HG02943 (cell line): ENCODE data around the gene GRIK1.

Source experiments
- ATAC-seq: cut with Tn5 transposase; IDR thresholded peaks from one replicate; pipeline ENCODE4 v1.9.1; 2021; ENCODE audit warnings: mild to moderate bottlenecking, low read depth, moderate library complexity; ENCODE audit not compliant: unreplicated experiment

The GRIK1 gene

DNA sequence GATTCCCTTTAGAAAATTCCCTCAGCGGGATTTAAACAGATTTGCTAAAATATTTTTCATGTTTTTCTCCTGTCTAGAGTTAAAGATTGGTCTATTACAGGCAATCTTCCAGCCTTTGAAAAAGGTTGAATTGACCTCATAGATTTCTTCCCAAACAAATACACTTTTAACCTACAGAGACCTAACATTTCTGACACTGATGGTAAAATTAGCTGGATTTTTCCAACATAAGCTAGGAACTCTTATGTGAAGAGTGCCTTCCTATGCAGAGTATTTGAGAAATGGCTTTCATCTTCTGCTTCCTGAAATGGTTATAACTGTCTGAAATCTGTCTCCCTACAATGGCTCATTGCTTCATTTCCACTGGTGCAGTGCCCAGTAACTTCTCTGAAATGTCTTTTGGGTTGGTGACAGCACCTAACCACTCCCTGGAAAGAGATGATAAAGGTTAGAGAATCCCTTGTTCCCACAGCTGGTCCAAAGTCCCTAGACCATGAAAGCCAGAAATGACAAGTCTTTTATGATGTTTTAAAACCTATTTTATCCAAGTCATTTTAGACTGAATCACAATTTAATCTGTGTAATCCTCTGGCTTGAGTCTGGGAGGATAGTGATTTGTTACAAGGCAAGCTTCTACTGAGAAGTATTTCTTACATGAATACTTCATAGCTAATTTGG lies 371.6 kb downstream of the GRIK1 start:
- no peak for ATAC-seq

DNA sequence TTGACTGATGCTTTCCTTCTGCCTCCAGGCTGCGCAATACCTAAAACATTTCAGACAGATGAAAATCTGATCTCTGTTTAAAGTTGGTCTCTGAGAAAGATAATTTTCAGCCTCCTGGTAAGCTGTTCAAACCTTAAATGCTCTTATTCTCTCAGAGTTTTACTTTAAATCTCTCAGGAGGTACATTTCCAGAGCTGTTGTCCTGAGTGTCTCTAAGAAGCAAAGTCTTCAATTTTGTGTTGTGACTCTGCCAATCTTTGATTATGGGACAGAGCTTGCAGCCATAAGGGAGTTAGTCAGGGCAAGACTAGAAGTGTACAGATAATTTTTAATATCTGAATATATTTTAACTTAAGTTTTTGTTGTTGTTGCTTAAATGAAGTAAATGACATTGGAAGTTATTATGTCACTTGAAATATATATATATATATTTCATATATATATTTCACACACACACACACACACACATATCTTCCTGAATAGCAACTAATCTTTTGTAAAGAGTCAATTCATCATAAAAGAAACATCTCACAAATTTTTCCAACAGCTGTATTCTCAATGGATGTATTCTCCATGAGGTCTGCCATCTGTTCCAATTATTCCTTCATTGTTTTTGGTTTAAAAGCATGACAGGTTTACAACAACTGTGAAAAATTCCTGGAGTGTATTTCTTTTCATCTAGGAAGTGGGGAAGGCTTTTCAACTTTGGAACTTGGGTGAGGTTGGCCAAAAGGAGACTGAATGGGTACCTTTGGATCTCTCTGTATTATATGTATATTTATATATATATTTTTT lies 381.7 kb downstream of the GRIK1 start:
- no peak for ATAC-seq

DNA sequence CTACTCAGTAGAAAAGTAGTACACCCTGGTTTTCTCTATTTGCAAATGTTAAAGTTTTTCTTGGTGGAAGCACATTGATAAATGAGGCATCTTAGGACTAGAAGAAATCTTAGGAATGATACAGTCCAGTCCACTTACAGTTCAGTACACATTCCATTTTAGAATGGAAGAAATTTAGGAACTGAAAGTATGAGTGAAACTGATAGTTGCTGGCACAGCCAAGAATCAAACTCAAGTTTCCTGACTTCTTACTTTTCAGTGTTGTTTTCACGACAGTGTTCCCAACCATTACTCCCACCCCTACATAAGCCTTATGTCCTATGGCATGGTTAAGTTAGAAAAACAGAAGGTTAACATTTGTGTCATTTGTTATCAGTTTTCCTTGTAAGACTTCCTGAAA lies 382.6 kb downstream of the GRIK1 start:
- no peak for ATAC-seq

DNA sequence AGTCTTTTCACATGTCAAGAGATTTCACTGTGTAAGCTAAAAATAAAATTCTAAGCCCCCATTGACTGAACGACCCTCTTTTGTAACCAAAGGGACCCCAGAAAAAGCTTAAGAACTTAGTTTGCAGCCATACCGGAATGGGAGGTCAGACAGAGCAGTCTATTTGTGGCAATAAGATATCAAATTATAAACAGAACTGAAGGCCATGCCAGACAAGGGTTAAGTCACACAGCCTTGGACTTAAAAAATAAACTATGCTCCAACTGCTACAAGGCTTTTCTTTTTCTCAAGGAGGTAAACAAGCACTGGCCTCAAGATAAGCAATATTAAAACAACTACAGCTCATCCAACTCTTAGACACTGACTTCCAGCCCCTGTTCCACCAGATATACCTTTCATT lies 384.2 kb downstream of the GRIK1 start:
- no peak for ATAC-seq

DNA sequence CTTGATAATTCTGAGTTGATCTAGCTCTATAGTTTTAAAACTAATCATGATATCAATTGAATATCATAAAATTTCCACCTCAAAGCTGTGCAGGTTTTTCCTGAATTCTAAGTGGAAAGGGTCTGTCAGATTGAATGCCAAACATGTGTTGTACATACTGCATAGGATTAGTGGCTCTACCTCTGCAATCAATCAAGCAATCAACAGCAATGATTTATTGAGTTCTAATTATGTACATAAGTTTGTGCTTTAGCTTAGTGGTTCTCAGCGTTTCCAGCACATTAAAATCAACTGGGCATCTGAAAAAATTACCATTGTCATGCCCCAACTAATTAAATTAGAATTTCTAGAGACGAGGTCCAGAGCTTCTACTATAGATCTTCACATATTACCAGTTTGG lies 389.6 kb downstream of the GRIK1 start:
- no peak for ATAC-seq

DNA sequence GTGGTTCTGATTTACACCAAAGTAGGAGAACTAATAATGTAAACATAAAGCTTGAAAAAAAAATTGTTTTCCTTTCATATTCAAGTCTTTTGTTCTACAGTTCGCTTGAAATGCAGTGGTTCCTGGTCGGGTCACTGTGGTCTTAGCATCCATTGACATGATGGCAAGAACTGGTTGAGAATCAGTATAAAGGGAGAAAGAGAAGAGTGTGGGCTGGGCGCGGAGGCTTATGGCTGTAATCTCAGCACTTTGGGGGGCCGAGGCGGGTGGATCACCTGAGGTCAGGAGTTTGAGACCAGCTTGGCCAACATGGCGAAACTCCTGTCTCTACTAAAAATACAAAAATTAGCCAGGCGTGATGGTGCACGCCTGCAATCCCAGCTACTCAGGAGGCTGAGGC lies 390.2 kb downstream of the GRIK1 start:
- ATAC-seq, result no peak

DNA sequence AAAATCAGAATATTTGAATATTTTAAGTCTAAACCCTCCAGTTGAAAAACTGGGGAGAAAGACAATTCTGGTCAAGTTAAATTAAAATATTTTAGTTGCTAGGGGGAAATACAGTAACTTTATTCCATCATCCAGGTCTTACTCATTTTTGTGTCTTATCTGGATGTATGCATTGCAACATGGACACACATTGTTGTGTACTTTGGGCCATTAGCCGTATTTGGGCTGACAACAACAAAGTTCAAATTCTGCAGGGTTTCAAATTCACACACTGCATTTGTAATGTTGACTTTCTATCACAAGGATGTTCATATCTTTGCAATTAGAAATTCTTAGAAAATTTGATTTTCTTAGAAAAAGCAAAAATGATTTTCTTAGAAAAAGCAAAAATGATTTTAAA lies 391.8 kb downstream of the GRIK1 start:
- ATAC-seq, result no peak

DNA sequence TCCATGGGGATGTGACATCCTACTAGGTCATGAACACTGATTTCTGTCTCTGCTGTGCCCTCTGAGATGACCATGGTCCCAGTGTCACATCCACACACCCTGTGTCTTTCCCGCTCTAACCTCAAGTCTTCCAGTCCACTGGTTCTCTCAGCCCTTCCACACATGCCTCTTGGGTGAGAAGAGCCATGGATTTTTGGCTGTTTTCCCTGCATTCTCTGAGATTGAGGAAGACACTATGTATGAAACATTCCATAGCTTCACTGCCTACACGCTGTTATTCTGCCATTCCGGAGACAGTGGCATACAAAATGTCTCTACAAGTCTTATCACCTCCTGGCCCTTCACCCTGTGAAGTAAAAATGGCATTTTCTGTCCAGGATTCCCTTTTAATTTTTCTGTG lies 393.7 kb downstream of the GRIK1 start:
- ATAC-seq, result no peak

DNA sequence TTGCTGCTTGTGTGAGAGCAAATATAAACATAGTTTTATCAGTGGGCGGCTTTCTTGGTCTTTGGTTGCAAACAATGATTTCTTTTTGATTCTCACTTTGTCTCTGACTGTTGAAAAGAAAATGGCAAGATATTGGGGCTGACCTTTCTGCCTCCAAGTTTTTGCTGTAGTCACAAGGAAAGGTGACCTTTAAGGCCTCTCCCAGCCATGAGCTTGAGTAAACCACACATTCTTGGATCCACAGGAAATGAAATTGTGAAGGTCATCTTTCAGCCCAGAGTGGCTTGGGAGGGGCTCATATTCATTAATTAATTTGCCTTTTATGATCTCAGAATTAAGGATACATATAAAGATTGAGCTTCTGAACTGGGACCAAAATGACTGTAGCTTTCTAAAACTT lies 399.5 kb downstream of the GRIK1 start:
- no peak for ATAC-seq

DNA sequence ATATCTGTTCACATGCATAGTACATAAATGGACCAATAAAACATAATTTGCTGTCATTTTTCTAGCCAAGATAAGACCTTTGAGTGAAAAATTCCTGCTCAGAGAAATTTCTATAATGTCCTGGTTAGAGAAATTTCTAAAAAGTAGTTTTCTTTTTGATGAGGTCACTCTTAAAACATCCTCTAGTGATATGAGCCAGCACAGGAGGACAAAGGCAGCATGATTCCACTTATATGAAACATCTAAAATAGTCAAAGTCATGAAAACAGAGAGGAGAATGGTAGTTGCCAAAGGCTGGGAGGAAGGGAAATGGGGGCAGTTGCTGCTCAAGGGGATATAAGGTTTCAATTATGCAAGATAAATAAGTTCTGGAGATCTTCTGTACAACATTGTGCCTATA lies 401.7 kb downstream of the GRIK1 start:
- no peak for ATAC-seq

DNA sequence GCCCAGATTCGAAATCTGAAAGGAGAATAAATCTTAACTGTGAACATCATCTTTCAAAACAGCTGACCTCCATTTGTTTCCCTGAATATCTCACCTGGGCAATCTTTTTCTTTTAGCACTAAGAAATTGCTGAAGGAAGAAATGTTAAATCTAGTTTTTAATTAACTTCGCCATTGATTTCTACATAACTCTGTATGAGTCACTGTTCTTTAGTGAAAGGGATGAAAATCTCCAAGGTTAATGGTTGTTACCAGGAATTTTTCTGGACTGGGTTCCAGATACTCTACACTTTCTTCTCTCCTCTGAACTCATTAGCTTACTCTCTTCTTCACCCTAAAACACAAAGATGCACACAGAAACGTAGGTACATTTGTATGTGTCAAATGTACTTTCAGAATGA lies 405.3 kb downstream of the GRIK1 start:
- ATAC-seq, result no peak

DNA sequence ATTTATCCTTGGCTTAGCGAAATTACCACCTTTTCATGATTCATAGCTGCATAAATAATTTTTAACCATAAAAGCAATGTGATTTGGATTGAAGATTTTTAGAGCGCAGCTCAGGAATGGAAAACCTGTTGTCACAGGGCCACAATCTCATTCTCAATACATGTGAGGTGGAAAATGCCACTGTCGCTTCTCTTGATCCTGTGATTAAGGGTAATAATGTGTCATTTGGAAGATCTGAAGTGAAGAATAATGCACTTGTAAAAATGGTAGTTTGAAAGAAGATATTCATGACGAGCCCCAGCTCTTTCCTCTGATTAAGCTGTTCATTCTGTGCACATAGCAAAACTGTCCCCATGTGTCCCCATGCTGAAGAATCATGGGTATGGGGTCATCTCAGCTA lies 410.7 kb downstream of the GRIK1 start:
- ATAC-seq, result no peak

DNA sequence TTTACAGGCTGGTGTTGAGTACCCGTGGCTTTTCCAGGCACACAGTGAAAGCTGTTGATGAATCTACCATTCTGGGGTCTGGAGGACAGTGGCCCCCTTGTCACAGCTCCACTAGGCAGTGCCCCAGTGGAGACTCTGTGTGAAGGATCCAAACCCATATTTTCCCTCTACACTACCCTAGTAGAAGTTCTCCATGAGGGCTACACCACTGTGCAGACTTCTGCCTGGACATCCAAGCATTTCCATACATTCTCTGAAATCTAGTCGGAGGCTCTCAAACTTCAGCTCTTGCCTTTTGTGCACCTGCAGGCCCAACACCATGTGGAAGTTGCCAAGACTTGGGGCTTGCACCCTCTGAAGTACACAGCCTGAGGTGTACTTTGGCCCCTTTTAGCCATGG lies 413.3 kb downstream of the GRIK1 start:
- ATAC-seq, result no peak

DNA sequence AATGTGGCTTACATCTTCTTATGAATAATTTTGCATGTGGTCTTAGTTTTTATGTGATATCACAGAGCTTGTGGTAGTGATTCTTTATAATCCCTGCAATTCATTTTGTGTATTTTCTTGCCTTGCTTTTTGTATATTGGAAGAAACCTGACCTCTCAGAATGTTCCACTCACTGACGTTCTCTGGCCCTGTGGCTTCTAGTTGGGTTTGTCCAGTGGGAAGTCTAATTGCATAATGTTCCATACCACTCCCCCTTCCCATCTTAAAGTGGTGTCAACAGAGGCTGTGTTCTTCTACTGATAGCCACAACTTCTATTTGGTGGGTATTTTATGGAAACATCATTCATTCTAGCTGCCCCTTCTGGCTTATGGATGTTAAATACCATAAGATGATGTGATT lies 415.7 kb downstream of the GRIK1 start:
- no peak for ATAC-seq

DNA sequence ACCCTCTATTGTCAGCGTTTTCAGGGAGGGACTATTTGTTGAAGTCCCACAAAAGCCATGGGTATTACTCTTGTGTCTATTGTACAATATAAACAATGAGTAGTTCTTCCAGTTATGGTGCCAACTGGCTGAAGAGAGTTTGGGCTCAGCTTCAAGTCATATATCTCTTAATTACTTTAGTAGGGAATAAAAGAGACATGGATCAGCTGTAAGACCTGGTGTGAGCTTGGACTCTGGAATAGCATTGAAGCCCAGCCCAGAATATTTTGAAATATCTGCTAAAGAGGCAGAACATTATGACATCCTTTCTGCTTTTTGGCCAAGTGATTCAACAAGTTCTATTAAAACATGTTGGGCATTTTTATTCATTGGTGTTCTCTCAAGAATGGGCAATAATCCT lies 416.1 kb downstream of the GRIK1 start:
- ATAC-seq, result no peak

DNA sequence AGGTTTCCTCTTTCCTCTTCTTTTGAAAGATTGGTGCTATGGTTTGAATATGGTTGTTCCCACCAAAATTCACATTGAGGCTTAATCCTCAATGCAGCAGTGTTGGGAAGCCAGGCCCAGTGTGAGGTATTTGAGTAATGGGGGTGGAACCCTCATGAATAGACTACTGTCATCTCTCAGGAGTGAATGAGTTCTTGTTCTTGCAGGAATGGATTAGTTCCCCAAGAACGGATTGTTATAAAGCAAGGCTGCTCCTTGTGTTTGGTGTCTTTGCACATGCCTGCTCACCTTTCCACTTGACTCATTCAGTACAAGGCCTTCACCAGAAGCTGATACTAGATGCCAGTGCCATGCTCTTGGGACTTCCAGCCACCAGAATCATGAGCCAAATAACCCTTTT lies 417.9 kb downstream of the GRIK1 start:
- no peak for ATAC-seq

DNA sequence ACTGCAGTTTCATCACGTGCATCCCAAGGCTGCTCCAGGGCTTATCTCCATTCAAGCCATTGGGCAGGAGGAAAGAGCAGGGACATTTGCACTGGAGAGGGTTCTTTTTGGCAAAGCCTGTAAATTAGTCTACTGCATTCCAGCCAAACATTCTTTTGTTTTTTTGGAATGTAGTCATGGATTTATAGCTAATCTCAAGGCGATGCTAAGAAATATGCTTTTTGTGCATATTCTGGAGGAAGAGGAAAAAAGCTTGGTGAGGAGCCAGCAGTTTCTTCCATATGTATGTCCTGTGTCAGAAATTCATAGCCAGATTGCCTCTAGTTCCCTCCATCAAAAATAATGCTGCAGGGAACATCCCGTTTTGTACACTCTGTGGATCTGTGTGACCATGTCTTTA lies 419.6 kb downstream of the GRIK1 start:
- no peak for ATAC-seq

DNA sequence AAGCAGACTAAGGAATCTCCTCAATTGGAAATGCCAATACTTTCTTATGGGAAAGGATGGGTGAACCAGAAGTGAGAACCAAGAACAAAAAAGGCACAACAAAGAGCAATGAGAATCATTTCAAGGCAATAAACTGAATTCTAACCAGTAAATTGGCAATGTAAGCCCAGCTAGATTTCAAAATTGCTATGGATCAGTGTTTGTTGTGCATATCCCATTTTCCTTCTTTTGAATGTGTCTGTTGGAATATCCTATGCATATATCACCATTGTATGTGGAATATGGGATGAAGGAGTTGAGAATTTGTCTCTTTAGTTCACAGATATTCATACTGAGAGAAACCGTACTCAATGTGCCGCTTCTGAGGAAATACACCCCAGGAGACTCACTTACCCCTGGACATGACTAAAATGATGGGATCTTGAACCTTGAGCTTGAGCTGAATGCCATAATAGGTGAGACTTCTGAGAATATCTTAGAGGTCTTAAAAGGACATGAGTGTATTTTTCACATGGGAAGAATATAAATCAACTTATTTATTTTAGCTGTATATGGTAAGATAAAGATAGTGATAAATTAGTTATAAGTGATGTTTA lies 425.0 kb downstream of the GRIK1 start:
- no peak for ATAC-seq

DNA sequence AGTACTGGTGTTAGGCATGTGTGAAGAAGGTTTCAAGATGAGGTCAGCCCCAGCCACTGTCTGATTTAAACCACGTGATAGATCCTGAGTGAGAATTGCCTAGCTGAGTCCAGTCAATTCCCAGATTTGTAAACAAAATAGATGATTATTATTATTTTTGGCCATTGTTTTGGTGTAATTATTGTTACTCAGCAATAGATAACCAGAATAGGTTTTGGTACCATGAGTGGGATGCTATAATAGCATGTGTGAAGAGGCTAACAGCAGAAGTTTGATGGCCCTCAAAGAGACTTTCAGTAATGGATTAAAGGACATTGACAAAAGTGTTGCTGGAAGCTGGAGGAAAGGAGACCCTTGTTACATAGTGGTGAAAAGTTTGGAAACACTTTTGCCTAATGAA lies 426.3 kb downstream of the GRIK1 start:
- ATAC-seq, result no peak

DNA sequence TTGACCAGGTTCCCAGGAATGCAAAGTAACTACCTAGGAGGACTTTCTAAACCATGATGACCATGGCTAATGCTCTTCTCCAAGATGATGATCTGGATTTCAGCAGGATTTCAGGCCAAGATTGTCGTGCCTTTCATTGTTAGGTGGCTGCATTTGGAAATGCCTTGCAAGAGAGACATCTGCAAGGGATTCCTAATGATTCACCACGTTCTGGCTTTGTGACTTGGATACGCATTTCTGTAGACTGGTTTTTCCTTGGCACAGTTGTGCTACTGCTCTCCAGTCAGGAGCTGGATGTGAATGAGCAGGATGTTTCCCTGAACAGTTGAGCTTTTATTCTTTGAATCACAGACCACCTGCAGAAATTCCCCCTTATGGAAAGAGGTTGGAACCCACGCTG lies 428.7 kb downstream of the GRIK1 start:
- no peak for ATAC-seq

DNA sequence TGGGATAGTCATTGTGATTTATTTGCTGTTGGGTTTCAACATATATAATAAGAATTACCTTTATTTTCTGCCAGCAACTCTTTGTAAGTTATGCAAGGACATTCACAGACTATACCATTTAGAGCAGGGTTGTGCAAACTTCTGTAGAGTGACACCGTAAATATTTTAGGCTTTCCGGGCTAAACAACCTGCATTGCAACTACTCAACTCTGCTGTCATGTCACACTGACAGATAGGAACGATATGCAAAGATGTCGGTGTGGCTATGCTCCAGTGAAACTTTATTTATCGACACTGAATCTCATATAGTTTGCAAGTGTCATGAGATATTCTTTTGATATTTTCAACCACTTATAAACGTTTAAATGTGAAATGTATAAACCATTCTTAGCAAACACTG lies 430.7 kb downstream of the GRIK1 start:
- ATAC-seq, result no peak

DNA sequence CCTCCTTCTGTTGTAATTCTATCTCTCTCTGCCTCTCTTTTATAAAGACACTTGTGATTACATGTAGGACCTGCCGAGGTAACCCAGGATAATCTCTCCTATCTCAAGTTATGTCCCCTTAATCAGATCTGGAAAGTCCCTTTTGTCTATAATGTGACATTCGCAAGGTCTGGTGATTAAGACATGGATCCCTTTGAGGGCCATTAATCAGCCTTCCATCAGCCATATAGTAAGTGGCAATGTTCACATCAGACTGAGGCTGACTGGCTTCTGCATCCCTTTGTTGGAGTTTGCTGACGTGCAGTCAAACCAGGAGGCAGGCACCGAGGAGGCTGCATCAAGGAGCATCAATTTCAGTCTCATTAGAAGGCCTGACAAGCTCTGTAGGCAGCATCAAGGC lies 431.5 kb downstream of the GRIK1 start:
- ATAC-seq, result no peak
